Hepatocyte (in vitro differentiated cells): ENCODE data around the gene ANKRD13A.

ENCODE experiments used
- EZH2phosphoT487 ChIP-seq: fragments of 200-600 bp; sonication (generic); IDR thresholded peaks from one replicate; pipeline ENCODE4 v1.6.1; 2018; ENCODE audit warnings: antibody characterized with exemption, mild to moderate bottlenecking, low read depth, moderate library complexity; ENCODE audit not compliant: unreplicated experiment, severe bottlenecking
- TF ChIP-seq, protein P1 (sequence below): fragments of 200-600 bp; sonication (generic); IDR thresholded peaks from 2 replicates; pipeline ENCODE4 v1.5.1; 2016; ENCODE audit warnings: antibody characterized with exemption, mild to moderate bottlenecking; ENCODE audit not compliant: poor library complexity

DNA sequence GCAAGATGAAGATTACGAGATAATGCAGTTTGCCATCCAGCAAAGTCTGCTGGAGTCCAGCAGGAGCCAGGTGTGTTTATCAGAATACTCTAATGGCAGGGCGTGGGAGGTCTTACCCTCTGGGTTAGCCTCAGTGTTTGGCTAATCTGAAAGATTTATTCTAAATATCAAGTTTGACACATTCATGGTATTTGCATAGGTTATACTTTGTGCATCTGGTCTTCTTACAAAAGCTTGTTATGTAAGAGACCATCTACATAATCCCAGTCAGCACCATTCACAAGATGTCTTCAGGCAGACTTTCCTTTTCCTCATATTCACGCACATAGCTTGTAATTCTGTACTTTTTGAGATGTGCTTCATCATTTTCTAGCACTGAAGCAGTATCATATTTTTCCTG is 34.7 kb downstream of the ANKRD13A start:
- TF ChIP-seq, protein P1, sequence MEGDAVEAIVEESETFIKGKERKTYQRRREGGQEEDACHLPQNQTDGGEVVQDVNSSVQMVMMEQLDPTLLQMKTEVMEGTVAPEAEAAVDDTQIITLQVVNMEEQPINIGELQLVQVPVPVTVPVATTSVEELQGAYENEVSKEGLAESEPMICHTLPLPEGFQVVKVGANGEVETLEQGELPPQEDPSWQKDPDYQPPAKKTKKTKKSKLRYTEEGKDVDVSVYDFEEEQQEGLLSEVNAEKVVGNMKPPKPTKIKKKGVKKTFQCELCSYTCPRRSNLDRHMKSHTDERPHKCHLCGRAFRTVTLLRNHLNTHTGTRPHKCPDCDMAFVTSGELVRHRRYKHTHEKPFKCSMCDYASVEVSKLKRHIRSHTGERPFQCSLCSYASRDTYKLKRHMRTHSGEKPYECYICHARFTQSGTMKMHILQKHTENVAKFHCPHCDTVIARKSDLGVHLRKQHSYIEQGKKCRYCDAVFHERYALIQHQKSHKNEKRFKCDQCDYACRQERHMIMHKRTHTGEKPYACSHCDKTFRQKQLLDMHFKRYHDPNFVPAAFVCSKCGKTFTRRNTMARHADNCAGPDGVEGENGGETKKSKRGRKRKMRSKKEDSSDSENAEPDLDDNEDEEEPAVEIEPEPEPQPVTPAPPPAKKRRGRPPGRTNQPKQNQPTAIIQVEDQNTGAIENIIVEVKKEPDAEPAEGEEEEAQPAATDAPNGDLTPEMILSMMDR = no peak
- no peak for TF ChIP-seq EZH2phosphoT487
